AG10803 (cell line): ENCODE data around the gene AMIGO3.

Source experiments
- DNase-seq: peaks from one replicate; pipeline ENCODE4 v3.0.0; 2010; ENCODE audit warnings: low read depth
- H3K4me3 ChIP-seq: 2 replicates; pipeline ENCODE4 v1.5.1; 2011; ENCODE audit warnings: mild to moderate bottlenecking, low read length, control low read depth
- CTCF ChIP-seq: conservative IDR thresholded peaks from 2 replicates; pipeline ENCODE4 v1.5.1; 2011; ENCODE audit warnings: mild to moderate bottlenecking, low read length, control low read depth, inconsistent platforms

AMIGO3 gene

GRCh38 chr3:49707113-49707480, 12.4 kb downstream of the AMIGO3 start:
- peak; percentile 20 for DNase-seq
- TF ChIP-seq CTCF = no peak
- H3K4me3 ChIP-seq = no peak overlapping the region

GRCh38 chr3:49706456-49707112, 12.9 kb downstream of the AMIGO3 start:
- DNase-seq = no peak
- no peak for TF ChIP-seq CTCF
- no peak overlapping the region for H3K4me3 ChIP-seq

- no peak for DNase-seq
- no peak for TF ChIP-seq CTCF
- H3K4me3 ChIP-seq = no peak overlapping the region
Observed at GRCh38 chr3:49705390-49705960, 14.0 kb downstream of the AMIGO3 start.

- TF ChIP-seq CTCF = no peak
- no peak overlapping the region for H3K4me3 ChIP-seq
Observed at GRCh38 chr3:49704629-49705028, 14.9 kb downstream of the AMIGO3 start.

GRCh38 chr3:49703956-49704355, 15.5 kb downstream of the AMIGO3 start:
- no peak for TF ChIP-seq CTCF
- H3K4me3 ChIP-seq = no peak overlapping the region
- DNase-seq = no peak

More at GRCh38 chr3:49704629-49705028, 14.9 kb downstream of the AMIGO3 start:
- no peak for DNase-seq

- H3K4me3 ChIP-seq = no peak overlapping the region
- peak; percentile 82 for TF ChIP-seq CTCF
- peak; percentile 63 for DNase-seq
Observed at GRCh38 chr3:49703443-49703927, 16.0 kb downstream of the AMIGO3 start.

- no peak for TF ChIP-seq CTCF
- H3K4me3 ChIP-seq = no peak overlapping the region
- no peak for DNase-seq
Observed at GRCh38 chr3:49702672-49703071, 16.8 kb downstream of the AMIGO3 start.
